Measurements from ENCODE around the gene CA5B.

DNA sequence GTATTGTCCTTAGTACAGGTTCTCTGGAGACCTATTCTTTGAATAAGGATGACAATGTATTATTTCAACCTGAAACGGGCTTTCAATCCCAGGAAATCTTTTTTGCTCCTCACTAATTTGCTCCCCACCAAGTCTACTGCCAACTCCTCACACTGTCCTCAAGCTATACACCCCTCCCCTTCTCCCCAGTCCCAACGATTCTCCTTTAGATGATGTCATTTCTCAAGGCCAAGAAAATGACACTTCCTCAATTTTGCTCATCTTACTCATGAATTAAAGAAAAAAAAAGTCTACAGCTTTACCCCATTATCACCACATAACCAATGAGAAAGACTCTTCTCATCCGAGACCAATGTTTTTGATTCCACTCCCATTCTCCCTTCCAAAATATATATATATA is 96.0 kb downstream of the CA5B start:
- TF ChIP-seq CTCF (IDR thresholded peaks at IDR 0.05) (no peak), POLR2A (IDR thresholded peaks at IDR 0.05) (no peak)
